Gastrocnemius medialis (tissue), 4 donors: Measurements from ENCODE around the gene STK36.

ENCODE experiments used
- CTCF ChIP-seq, 5 experiments: fragments of 450-650 bp in 3 of 5; fragments of 200-600 bp in 2 of 5; sonication (generic) in 2 of 5; IDR thresholded peaks in 4 of 5; conservative IDR thresholded peaks in 1 of 5; 1 replicate in 4 of 5; 2 replicates in 1 of 5; pipeline ENCODE4 v1.5.1; 2016 to 2019; ENCODE audit warnings: antibody characterized with exemption in 5 of 5, mild to moderate bottlenecking in 3 of 5, moderate library complexity in 3 of 5
- POLR2A ChIP-seq, 2 donors: fragments of 450-650 bp; IDR thresholded peaks; one replicate each; pipeline ENCODE4 v1.6.1; 2017; ENCODE audit warnings: antibody characterized with exemption in 2 of 2, mild to moderate bottlenecking in 2 of 2, moderate library complexity in 2 of 2

- TF ChIP-seq POLR2A (IDR thresholded peaks at IDR 0.05) (no peak), CTCF (IDR thresholded peaks at IDR 0.05 in 4 of 5, conservative IDR thresholded peaks at IDR 0.05 in 1 of 5) (no peak)
Observed at GRCh38 chr2:218645126-218645525, 26.8 kb upstream of the STK36 start.
